Calu3 (cell line): Measurements from ENCODE around the gene TASL. TPM values are rescaled to one million over a fixed set of nuclear protein-coding genes. Genes with fewer than 3 reads are reported as not detected.

Source experiments
- BruUV-seq: library from RNA; stranded (reverse); fragments of 400-500 nt; replicated peaks from 2 replicates; lab custom pipeline; 2021; lab: Mats Ljungman, UMichigan
- CTCF ChIA-PET: fragments of 300-600 bp; sonication (Branson Sonifier 250); formaldehyde crosslinking; loops from one replicate; lab custom pipeline; 2022; ENCODE audit warnings: antibody characterized with exemption; lab: Charles Lee
- DNase-seq: peaks from one replicate; pipeline ENCODE4 v3.0.0; 2022
- H3K27ac Mint-ChIP-seq: one replicate; pipeline ENCODE4 v1.8.0; 2022; ENCODE audit warnings: mixed read lengths; ENCODE audit not compliant: unreplicated experiment
- H3K27me3 Mint-ChIP-seq: one replicate; pipeline ENCODE4 v1.8.0; 2022; ENCODE audit warnings: mixed read lengths; ENCODE audit not compliant: unreplicated experiment
- H3K36me3 Mint-ChIP-seq: one replicate; pipeline ENCODE4 v1.8.0; 2022; ENCODE audit warnings: mild to moderate bottlenecking, moderate library complexity, mixed read lengths; ENCODE audit not compliant: insufficient read depth, unreplicated experiment
- H3K4me1 Mint-ChIP-seq: one replicate; pipeline ENCODE4 v1.8.0; 2022; ENCODE audit warnings: mild to moderate bottlenecking, low read depth, mixed read lengths; ENCODE audit not compliant: unreplicated experiment
- H3K4me3 Mint-ChIP-seq: one replicate; pipeline ENCODE4 v1.8.0; 2022; ENCODE audit warnings: mild to moderate bottlenecking, low read depth, moderate library complexity, mixed read lengths; ENCODE audit not compliant: unreplicated experiment
- H3K9me3 Mint-ChIP-seq: one replicate; pipeline ENCODE4 v1.8.0; 2022; ENCODE audit warnings: low read depth, mixed read lengths; ENCODE audit not compliant: unreplicated experiment
- intact Hi-C: fragments of 100-400 bp; cut with micrococcal nuclease; formaldehyde crosslinking; loops from one replicate; pipeline ENCODE4 v1.10.0; 2022; ENCODE audit not compliant: unreplicated experiment
- total RNA-seq: library from RNA; stranded (reverse); gene quantifications from 2 replicates; pipeline ENCODE4 v1.2.3, GENCODE V29; 2022
- TF ChIP-seq, protein P1 (sequence below): fragments of 200-600 bp; IDR thresholded peaks from one replicate; pipeline ENCODE4 v1.8.0; 2022; ENCODE audit warnings: antibody characterized with exemption; ENCODE audit not compliant: unreplicated experiment

TASL gene
- total RNA-seq, 1 experiment from 2014 or later = not detected

DNA sequence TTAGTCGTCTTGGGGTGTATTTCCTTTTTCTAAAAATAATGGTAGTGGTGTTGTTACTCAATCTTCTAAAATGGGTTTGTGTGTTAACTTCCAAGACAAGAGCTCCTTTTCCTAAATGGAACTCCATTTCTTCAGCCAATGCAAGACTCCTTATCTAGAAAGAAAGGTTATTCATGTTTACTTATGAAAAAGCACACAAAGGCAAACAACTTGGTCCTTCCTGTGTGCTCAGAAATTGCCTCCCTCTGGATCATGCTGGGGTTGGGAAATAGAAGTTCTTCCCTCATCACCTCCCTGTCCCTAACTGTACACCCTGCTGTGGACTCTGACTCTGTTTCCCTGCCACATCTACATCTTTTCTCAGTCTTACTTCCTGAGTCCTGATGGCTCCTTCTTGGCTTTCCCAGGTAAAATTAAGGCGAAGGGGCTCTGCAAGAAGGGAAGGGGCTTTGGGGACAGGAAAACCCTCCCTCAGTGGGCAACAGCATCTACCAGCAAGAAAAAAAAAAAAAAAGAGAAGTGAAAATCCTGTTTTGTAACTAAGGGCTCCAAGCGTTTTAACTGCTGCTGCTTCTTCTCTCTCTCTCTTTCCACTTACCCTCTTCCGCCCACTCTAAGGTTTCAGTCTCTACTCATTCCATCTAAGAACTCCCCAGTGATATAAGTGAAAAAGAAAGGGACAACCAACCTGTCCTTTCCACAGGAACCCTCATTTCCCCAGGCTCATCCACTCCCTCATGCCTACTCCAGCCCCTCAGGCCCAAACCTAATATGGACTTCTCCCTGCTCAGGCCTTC, 19.8 kb upstream of the TASL start:
- intact Hi-C loops = no loop called here
- CTCF ChIA-PET = interaction anchor here (1.4 kb wide), 1 partner anchor 38 kb away, joined by 13 read pairs; no protein-coding TSS in a partner anchor
- H3K27ac Mint-ChIP-seq = no peak overlapping the region
- no peak overlapping the region for H3K4me3 Mint-ChIP-seq
- no peaks in the 10 kb centered on the region for H3K36me3 Mint-ChIP-seq
- peaks cover 14% of the 10 kb centered on the region for H3K4me1 Mint-ChIP-seq
- DNase-seq = no peak
- BruUV-seq = no TSS peak
- H3K9me3 Mint-ChIP-seq = no peaks in the 10 kb centered on the region
- TF ChIP-seq, protein P1, sequence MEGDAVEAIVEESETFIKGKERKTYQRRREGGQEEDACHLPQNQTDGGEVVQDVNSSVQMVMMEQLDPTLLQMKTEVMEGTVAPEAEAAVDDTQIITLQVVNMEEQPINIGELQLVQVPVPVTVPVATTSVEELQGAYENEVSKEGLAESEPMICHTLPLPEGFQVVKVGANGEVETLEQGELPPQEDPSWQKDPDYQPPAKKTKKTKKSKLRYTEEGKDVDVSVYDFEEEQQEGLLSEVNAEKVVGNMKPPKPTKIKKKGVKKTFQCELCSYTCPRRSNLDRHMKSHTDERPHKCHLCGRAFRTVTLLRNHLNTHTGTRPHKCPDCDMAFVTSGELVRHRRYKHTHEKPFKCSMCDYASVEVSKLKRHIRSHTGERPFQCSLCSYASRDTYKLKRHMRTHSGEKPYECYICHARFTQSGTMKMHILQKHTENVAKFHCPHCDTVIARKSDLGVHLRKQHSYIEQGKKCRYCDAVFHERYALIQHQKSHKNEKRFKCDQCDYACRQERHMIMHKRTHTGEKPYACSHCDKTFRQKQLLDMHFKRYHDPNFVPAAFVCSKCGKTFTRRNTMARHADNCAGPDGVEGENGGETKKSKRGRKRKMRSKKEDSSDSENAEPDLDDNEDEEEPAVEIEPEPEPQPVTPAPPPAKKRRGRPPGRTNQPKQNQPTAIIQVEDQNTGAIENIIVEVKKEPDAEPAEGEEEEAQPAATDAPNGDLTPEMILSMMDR = no peak
- H3K27me3 Mint-ChIP-seq = no peaks in the 10 kb centered on the region

DNA sequence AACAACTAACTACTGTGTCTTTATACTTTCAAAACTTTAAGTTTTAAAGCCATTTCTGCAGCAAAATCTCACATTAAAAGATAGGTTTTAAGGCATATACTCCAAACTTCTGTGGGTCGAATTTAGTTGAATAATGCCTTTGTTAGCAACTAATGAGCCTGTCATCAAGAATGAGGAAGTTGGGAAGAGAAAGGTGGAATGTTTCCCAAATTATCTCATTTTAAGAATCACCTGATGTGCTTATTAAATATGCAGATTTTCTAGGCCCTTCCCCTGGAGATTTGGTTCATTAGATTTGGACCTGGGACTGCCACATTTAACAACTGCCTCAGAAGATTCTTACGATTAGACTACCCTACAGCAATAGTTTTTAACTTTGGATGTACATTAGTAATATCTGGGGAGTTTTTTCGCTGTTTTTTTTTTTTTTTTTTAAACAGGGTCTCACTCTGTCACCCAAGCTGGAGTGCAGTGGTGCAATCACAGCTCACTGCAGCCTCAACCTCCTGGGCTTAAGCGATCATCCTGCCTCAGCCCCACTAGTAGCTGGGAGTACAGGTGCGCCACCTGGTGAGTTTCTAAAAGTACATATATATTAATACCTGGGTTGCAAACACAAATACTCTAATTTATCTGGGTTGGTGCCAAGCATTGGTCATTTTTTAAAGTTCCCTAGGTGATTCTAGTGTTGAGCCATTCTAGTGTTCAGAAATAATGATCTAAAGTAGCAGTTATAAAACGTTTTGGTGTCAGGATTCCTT, 16.1 kb upstream of the TASL start:
- Mint-ChIP-seq H3K27me3 (no peaks in the 10 kb centered on the region), H3K27ac (peak overlapping the region; percentile 67), H3K36me3 (no peaks in the 10 kb centered on the region), H3K9me3 (no peaks in the 10 kb centered on the region), H3K4me3 (no peak overlapping the region), H3K4me1 (peaks cover 14% of the 10 kb centered on the region)
- TF ChIP-seq, protein P1 = peak; percentile 32
- no TSS peak for BruUV-seq
- DNase-seq = peak; percentile 70
- intact Hi-C loops = loop anchor here (1.0 kb wide), 1 partner anchor 23 kb away; no protein-coding TSS in a partner anchor
- CTCF ChIA-PET = interaction anchor here (0.6 to 1.7 kb wide), 2 partner anchors 22 to 1426 kb away, joined by 5 to 30 read pairs; no protein-coding TSS in a partner anchor

DNA sequence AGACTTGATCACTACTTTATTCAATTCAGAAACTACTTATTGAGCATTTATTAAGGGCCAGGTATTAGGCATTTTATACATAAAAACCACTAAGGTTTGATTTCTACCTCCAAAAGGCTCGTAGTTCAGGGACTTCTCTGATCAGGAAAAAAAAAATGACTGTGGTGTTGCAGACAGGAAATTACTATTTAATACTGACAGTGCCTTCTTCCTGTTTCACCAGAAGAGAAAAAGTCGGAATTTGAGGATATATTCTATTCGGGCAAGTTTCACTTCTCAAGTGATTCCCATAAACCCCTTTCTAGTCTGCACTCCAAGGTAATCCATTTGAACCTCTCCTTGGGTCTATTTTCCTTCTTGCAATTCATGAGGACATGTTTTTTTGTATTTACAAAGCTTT, 15.3 kb upstream of the TASL start:
- DNase-seq = no peak
- Mint-ChIP-seq H3K4me3 (no peak overlapping the region), H3K27ac (peak overlapping the region; percentile 67), H3K4me1 (peaks cover 9% of the 10 kb centered on the region), H3K27me3 (no peaks in the 10 kb centered on the region), H3K36me3 (no peaks in the 10 kb centered on the region), H3K9me3 (no peaks in the 10 kb centered on the region)
- intact Hi-C loops = loop anchor here (1.0 kb wide), 1 partner anchor 23 kb away; no protein-coding TSS in a partner anchor
- no TSS peak for BruUV-seq
- CTCF ChIA-PET = interaction anchor here (1.7 kb wide), 1 partner anchor 22 kb away, joined by 30 read pairs; no protein-coding TSS in a partner anchor
- TF ChIP-seq, protein P1 = no peak

DNA sequence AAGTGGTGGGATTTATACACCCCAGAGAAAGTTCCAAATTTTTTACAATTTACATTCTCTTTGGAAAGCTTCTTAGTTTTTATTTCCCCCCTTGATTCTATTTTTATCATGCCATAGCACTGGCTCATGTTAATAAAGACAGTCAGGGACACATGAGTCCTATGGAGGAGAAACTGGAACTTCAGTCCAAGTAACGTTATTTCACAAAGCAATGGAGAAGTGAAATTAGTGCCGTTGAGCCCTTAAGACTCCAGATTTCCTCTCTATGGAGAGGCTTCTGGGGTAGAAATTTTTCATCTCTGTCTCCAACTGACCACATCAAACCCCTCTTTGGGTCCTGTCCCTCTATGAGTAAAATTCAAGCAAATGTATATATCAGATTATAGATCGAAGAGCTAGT, 12.8 kb upstream of the TASL start:
- H3K36me3 Mint-ChIP-seq = no peaks in the 10 kb centered on the region
- no TSS peak for BruUV-seq
- H3K27me3 Mint-ChIP-seq = no peaks in the 10 kb centered on the region
- H3K4me3 Mint-ChIP-seq = no peak overlapping the region
- H3K27ac Mint-ChIP-seq = no peak overlapping the region
- intact Hi-C loops = no loop called here
- TF ChIP-seq, protein P1 = no peak
- CTCF ChIA-PET = no interaction called here
- no peaks in the 10 kb centered on the region for H3K9me3 Mint-ChIP-seq
- no peaks in the 10 kb centered on the region for H3K4me1 Mint-ChIP-seq
- DNase-seq = no peak
